ENCODE results near the gene NKAP. TPM values are rescaled to one million over a fixed set of nuclear protein-coding genes. Genes with fewer than 3 reads are reported as not detected.

Gene NKAP
- polyA plus RNA-seq, 1 donor from 2014 or later: 6.3 TPM

DNA sequence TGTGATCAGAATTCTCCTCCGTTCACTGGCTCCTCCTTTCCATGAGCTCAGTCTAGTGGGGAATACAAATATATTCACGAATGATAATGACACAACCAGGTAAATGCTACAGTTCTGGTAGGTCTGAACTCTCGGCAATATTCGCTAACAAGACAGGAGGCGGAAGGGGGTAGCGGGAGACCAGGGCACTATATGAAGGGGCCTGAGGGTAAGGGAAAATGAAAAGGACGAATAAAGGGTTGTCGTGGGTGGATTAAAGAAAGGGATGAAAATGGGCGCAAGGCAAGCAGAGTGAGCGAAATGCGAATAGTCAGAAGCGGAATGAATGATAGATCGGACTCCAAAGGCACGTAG lies 743 bp downstream of the NKAP start:
- H3K4me3 ChIP-seq (ENCODE audit: low read length): peak overlapping the region; percentile 83
- no peaks in the 10 kb centered on the region for H3K79me2 ChIP-seq (replicated peaks; ENCODE audit: insufficient read depth, low read length)
- H3K36me3 ChIP-seq (ENCODE audit: insufficient read depth, low read length): no peaks in the 10 kb centered on the region
- no peaks in the 10 kb centered on the region for H3K9me2 ChIP-seq (ENCODE audit: insufficient read depth, low read length)
- H2AFZ ChIP-seq (ENCODE audit: low read depth, low read length): peak overlapping the region; percentile 27
- no peaks in the 10 kb centered on the region for H3K9me3 ChIP-seq (ENCODE audit: low read length)
- H3K27ac ChIP-seq (ENCODE audit: low read length): peak overlapping the region; percentile 82
- no peaks in the 10 kb centered on the region for H4K20me1 ChIP-seq (ENCODE audit: insufficient read depth)
- TF ChIP-seq, protein P1, sequence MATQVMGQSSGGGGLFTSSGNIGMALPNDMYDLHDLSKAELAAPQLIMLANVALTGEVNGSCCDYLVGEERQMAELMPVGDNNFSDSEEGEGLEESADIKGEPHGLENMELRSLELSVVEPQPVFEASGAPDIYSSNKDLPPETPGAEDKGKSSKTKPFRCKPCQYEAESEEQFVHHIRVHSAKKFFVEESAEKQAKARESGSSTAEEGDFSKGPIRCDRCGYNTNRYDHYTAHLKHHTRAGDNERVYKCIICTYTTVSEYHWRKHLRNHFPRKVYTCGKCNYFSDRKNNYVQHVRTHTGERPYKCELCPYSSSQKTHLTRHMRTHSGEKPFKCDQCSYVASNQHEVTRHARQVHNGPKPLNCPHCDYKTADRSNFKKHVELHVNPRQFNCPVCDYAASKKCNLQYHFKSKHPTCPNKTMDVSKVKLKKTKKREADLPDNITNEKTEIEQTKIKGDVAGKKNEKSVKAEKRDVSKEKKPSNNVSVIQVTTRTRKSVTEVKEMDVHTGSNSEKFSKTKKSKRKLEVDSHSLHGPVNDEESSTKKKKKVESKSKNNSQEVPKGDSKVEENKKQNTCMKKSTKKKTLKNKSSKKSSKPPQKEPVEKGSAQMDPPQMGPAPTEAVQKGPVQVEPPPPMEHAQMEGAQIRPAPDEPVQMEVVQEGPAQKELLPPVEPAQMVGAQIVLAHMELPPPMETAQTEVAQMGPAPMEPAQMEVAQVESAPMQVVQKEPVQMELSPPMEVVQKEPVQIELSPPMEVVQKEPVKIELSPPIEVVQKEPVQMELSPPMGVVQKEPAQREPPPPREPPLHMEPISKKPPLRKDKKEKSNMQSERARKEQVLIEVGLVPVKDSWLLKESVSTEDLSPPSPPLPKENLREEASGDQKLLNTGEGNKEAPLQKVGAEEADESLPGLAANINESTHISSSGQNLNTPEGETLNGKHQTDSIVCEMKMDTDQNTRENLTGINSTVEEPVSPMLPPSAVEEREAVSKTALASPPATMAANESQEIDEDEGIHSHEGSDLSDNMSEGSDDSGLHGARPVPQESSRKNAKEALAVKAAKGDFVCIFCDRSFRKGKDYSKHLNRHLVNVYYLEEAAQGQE (IDR thresholded peaks at IDR 0.05; ENCODE audit: borderline replicate concordance): no peak
- TF ChIP-seq EZH2 (IDR thresholded peaks at IDR 0.05; ENCODE audit: borderline replicate concordance, insufficient read depth, low read length, poor library complexity, severe bottlenecking): no peak
- TF ChIP-seq, protein P2, sequence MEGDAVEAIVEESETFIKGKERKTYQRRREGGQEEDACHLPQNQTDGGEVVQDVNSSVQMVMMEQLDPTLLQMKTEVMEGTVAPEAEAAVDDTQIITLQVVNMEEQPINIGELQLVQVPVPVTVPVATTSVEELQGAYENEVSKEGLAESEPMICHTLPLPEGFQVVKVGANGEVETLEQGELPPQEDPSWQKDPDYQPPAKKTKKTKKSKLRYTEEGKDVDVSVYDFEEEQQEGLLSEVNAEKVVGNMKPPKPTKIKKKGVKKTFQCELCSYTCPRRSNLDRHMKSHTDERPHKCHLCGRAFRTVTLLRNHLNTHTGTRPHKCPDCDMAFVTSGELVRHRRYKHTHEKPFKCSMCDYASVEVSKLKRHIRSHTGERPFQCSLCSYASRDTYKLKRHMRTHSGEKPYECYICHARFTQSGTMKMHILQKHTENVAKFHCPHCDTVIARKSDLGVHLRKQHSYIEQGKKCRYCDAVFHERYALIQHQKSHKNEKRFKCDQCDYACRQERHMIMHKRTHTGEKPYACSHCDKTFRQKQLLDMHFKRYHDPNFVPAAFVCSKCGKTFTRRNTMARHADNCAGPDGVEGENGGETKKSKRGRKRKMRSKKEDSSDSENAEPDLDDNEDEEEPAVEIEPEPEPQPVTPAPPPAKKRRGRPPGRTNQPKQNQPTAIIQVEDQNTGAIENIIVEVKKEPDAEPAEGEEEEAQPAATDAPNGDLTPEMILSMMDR (IDR thresholded peaks at IDR 0.05; ENCODE audit: poor library complexity, severe bottlenecking): no peak
- no peak for TF ChIP-seq POLR2AphosphoS5 (IDR thresholded peaks at IDR 0.05)
- no peak for TF ChIP-seq MXI1 (conservative IDR thresholded peaks at IDR 0.05; ENCODE audit: poor library complexity, severe bottlenecking)
- TF ChIP-seq RAD21 (conservative IDR thresholded peaks at IDR 0.05): no peak
- no peak for TF ChIP-seq SMC3 (conservative IDR thresholded peaks at IDR 0.05; ENCODE audit: poor library complexity)
- no peak for TF ChIP-seq EP300 (conservative IDR thresholded peaks at IDR 0.05; ENCODE audit: poor library complexity, severe bottlenecking)
- no peak for TF ChIP-seq TAF1 (IDR thresholded peaks at IDR 0.05; ENCODE audit: low read depth)
- peak overlapping the region; percentile 80 for H3K9ac ChIP-seq (ENCODE audit: low read length)
- no peaks in the 10 kb centered on the region for H3F3A ChIP-seq (ENCODE audit: insufficient read depth, low read length, poor library complexity, severe bottlenecking)
- H3K4me2 ChIP-seq (ENCODE audit: low read length): peak overlapping the region; percentile 48
- no peaks in the 10 kb centered on the region for H3K27me3 ChIP-seq (ENCODE audit: insufficient read depth, low read depth, low read length)

DNA sequence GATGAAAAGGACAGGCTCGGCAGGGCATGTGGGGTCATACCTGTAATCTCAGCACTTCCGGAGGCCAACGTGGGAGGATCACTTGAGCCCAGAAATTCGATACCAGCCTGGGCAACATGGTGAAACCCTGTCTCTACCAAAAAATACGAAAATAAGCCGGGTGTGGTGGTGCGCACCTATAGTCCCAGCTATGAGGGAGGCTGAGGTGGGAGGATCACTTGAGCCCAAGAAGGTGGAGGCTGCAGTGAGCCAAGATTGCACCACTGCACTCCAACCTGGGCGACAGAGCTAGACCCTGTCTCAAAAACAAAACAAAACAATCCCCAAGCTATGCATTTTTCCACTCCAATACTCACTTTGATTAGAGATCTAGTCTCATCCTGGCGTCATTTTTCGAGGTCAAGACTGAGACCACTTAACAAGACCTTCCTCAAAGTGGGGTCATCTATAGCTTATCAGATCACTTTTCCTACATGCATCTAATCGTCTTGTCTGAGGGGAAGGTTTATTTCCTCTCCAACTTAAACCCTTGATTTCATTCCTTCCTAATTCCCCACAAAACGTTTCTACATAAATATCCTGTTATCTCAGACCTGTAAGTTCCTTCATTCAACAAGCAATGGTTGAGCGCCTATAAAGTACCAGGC lies 1.3 kb downstream of the NKAP start:
- Histone ChIP-seq H3K9ac (ENCODE audit: low read length) (peak overlapping the region; percentile 80), H3K27ac (ENCODE audit: low read length) (peak overlapping the region; percentile 82), H4K20me1 (ENCODE audit: insufficient read depth) (no peaks in the 10 kb centered on the region), H3K4me3 (ENCODE audit: low read length) (peak overlapping the region; percentile 83), H3K4me2 (ENCODE audit: low read length) (peak overlapping the region; percentile 48), H3K9me3 (ENCODE audit: low read length) (no peaks in the 10 kb centered on the region), H3F3A (ENCODE audit: insufficient read depth, low read length, poor library complexity, severe bottlenecking) (no peaks in the 10 kb centered on the region), H3K36me3 (ENCODE audit: insufficient read depth, low read length) (no peaks in the 10 kb centered on the region), H3K27me3 (ENCODE audit: insufficient read depth, low read depth, low read length) (no peaks in the 10 kb centered on the region), H3K9me2 (ENCODE audit: insufficient read depth, low read length) (no peaks in the 10 kb centered on the region), H2AFZ (ENCODE audit: low read depth, low read length) (no peak overlapping the region), H3K79me2 (replicated peaks; ENCODE audit: insufficient read depth, low read length) (no peaks in the 10 kb centered on the region)
- TF ChIP-seq SMC3 (conservative IDR thresholded peaks at IDR 0.05; ENCODE audit: poor library complexity): no peak
- TF ChIP-seq POLR2AphosphoS5 (IDR thresholded peaks at IDR 0.05): no peak
